Cardiac muscle cell (in vitro differentiated cells and primary cell): Measurements from ENCODE around the gene TM9SF1. TPM values are rescaled to one million over a fixed set of nuclear protein-coding genes. Genes with fewer than 3 reads are reported as not detected.
A peak's percentile ranks its signal among the peaks of the same experiment; 100 is the strongest.

Experiments
- DNase-seq, 2 donors: peaks; one replicate each; pipeline versions ENCODE4 v3.0.0 to v3.0.0-alpha.2; 2010 to 2017; ENCODE audit warnings: low read depth in 1 of 2, low spot score in 1 of 2
- H3K27ac ChIP-seq: fragments of 200-600 bp; sonication (generic); 2 replicates; pipeline ENCODE4 v1.5.1; 2016
- H3K27me3 ChIP-seq: fragments of 200-600 bp; sonication (generic); 2 replicates; pipeline ENCODE4 v1.6.0; 2016; ENCODE audit warnings: control low read depth
- H3K36me3 ChIP-seq: fragments of 200-600 bp; sonication (generic); 2 replicates; pipeline ENCODE4 v1.5.1; 2016; ENCODE audit warnings: control low read depth
- H3K4me1 ChIP-seq: fragments of 200-600 bp; sonication (generic); 2 replicates; pipeline ENCODE4 v1.8.1; 2017; ENCODE audit warnings: low read depth, mild to moderate bottlenecking, mixed run types
- H3K4me3 ChIP-seq: fragments of 200-600 bp; sonication (generic); 2 replicates; pipeline ENCODE4 v1.5.1; 2016; ENCODE audit warnings: mild to moderate bottlenecking
- H3K9me3 ChIP-seq: fragments of 200-600 bp; sonication (generic); 2 replicates; pipeline ENCODE4 v1.5.1; 2017; ENCODE audit warnings: low read depth, mild to moderate bottlenecking, control low read depth
- CTCF ChIP-seq: IDR thresholded peaks from 2 replicates; pipeline ENCODE4 v1.5.1; 2012; ENCODE audit warnings: low read depth, mild to moderate bottlenecking, low read length
- polyA plus RNA-seq: library from polyadenylated mRNA; unstranded; fragments of >200 nt; fragmentation: Nextera tagmentation; extraction: Ambion mirVana; gene quantifications from 2 replicates; pipeline ENCODE4 v1.2.1, GENCODE V29; 2016
- total RNA-seq: library from RNA; depleted of rRNA; stranded (reverse); fragments of >200 nt; gene quantifications from 2 replicates; pipeline ENCODE4 v1.2.3, GENCODE V29; 2016

Gene TM9SF1
- total and polyA plus RNA-seq, 2 experiments from 2014 or later = 40.2 to 65.3 TPM

GRCh38 chr14:24160499-24160849 lies 34.8 kb downstream of the TM9SF1 start:
- Histone ChIP-seq H3K36me3 (peaks cover 34% of the 10 kb centered on the region), H3K27ac (peak overlapping the region; percentile 65), H3K27me3 (no peaks in the 10 kb centered on the region), H3K4me1 (peaks cover 11% of the 10 kb centered on the region), H3K4me3 (no peak overlapping the region), H3K9me3 (no peaks in the 10 kb centered on the region)
- no peak for TF ChIP-seq CTCF
- DNase-seq = no peak

GRCh38 chr14:24159777-24160498 lies 35.3 kb downstream of the TM9SF1 start:
- Histone ChIP-seq H3K27ac (peak overlapping the region; percentile 65), H3K4me3 (no peak overlapping the region), H3K9me3 (no peaks in the 10 kb centered on the region), H3K4me1 (peaks cover 11% of the 10 kb centered on the region), H3K36me3 (peaks cover 37% of the 10 kb centered on the region), H3K27me3 (no peaks in the 10 kb centered on the region)
- no peak for TF ChIP-seq CTCF
- DNase-seq = no peak

GRCh38 chr14:24157331-24157730 lies 37.9 kb downstream of the TM9SF1 start:
- DNase-seq = no peak
- H3K4me1 ChIP-seq = peaks cover 11% of the 10 kb centered on the region
- no peak overlapping the region for H3K4me3 ChIP-seq
- no peak for TF ChIP-seq CTCF
- no peaks in the 10 kb centered on the region for H3K27me3 ChIP-seq
- peaks cover 41% of the 10 kb centered on the region for H3K36me3 ChIP-seq
- no peak overlapping the region for H3K27ac ChIP-seq
- no peaks in the 10 kb centered on the region for H3K9me3 ChIP-seq

- no peak for DNase-seq
- H3K36me3 ChIP-seq = peaks cover 46% of the 10 kb centered on the region
These were observed 38.4 kb downstream of the TM9SF1 start for GRCh38 chr14:24156840-24157239.

GRCh38 chr14:24155100-24155499 lies 40.1 kb downstream of the TM9SF1 start:
- Histone ChIP-seq H3K9me3 (no peaks in the 10 kb centered on the region), H3K27ac (no peak overlapping the region), H3K4me3 (no peak overlapping the region), H3K27me3 (no peaks in the 10 kb centered on the region), H3K4me1 (no peaks in the 10 kb centered on the region), H3K36me3 (peaks cover 61% of the 10 kb centered on the region)
- no peak for DNase-seq
- no peak for TF ChIP-seq CTCF

More at GRCh38 chr14:24156840-24157239, 38.4 kb downstream of the TM9SF1 start:
- peaks cover 11% of the 10 kb centered on the region for H3K4me1 ChIP-seq
- no peak for TF ChIP-seq CTCF
- H3K27me3 ChIP-seq = no peaks in the 10 kb centered on the region
- H3K27ac ChIP-seq = no peak overlapping the region
- H3K4me3 ChIP-seq = no peak overlapping the region
- H3K9me3 ChIP-seq = no peaks in the 10 kb centered on the region
